H1 (cell line): ENCODE data around the gene THAP4. TPM values are rescaled to one million over a fixed set of nuclear protein-coding genes. Genes with fewer than 3 reads are reported as not detected.

Experiments used
- CTCF ChIA-PET: fragments of 300-600 bp; sonication (Branson Sonifier 250); formaldehyde crosslinking; loops from one replicate; lab custom pipeline; 2021; ENCODE audit not compliant: partially characterized antibody; lab: Charles Lee
- POLR2A ChIA-PET: fragments of 300-600 bp; sonication (Branson Sonifier 250); formaldehyde crosslinking; loops from one replicate; lab custom pipeline; 2021; ENCODE audit warnings: inconsistent platforms; ENCODE audit not compliant: partially characterized antibody; lab: Charles Lee
- DNase-seq, 2 experiments: peaks; one replicate each; pipeline versions ENCODE4 v3.0.0 to v3.0.0-alpha.2; 2010 to 2022; ENCODE audit warnings: low spot score in 2 of 2, low read depth in 1 of 2, mixed read lengths in 1 of 2
- FAIRE-seq: peaks from 2 replicates; lab custom pipeline; 2011; peaks lifted over from hg19 to GRCh38; lab: Jason Lieb, UNC
- H2AFZ ChIP-seq: 2 replicates; pipeline ENCODE4 v1.8.1; 2012; ENCODE audit warnings: low read length, inconsistent platforms
- H2AK5ac ChIP-seq: 2 replicates; pipeline ENCODE4 v1.6.1; 2013; ENCODE audit warnings: low read depth, low read length
- H2BK120ac ChIP-seq: replicated peaks from 2 replicates; pipeline ENCODE3; 2013; ENCODE audit warnings: low read depth, low read length, inconsistent platforms
- H2BK12ac ChIP-seq: 2 replicates; pipeline ENCODE4 v1.6.1; 2013; ENCODE audit warnings: low read depth, low read length
- H2BK15ac ChIP-seq: 2 replicates; pipeline ENCODE4 v1.6.1; 2013; ENCODE audit warnings: low read length
- H2BK20ac ChIP-seq: 2 replicates; pipeline ENCODE4 v1.6.1; 2013; ENCODE audit warnings: low read length
- H2BK5ac ChIP-seq: 2 replicates; pipeline ENCODE4 v1.6.1; 2013; ENCODE audit warnings: low read depth, low read length
- H3K14ac ChIP-seq: 2 replicates; pipeline ENCODE4 v1.6.1; 2013; ENCODE audit warnings: inconsistent platforms; ENCODE audit not compliant: insufficient read length
- H3K18ac ChIP-seq: 2 replicates; pipeline ENCODE4 v1.6.1; 2013; ENCODE audit warnings: low read length; ENCODE audit errors: extremely low read depth
- H3K23ac ChIP-seq: 2 replicates; pipeline ENCODE4 v1.6.1; 2013; ENCODE audit warnings: inconsistent platforms; ENCODE audit not compliant: insufficient read length
- H3K23me2 ChIP-seq: 2 replicates; pipeline ENCODE4 v1.6.1; 2013; ENCODE audit warnings: low read depth, low read length
- H3K27ac ChIP-seq: 2 replicates; pipeline ENCODE4 v1.6.1; 2011; ENCODE audit warnings: low read depth, low read length, inconsistent platforms
- H3K27me3 ChIP-seq, 4 experiments: replicated peaks in 1 of 4; 1 replicate in 1 of 4; 2 replicates in 3 of 4; pipeline versions ENCODE4 v1.6.1 to v1.8.1; 2011 to 2013; ENCODE audit warnings: low read length in 3 of 4, mild to moderate bottlenecking in 3 of 4, inconsistent platforms in 2 of 4, mixed read lengths in 2 of 4, moderate library complexity in 1 of 4; ENCODE audit not compliant: control insufficient read depth in 3 of 4, insufficient read depth in 3 of 4; ENCODE audit errors: extremely low read depth in 1 of 4
- H3K36me3 ChIP-seq, 4 experiments: 2 replicates each; pipeline versions ENCODE4 v1.6.1 to v1.8.1; 2011 to 2013; ENCODE audit warnings: mild to moderate bottlenecking in 4 of 4, low read length in 3 of 4, moderate library complexity in 2 of 4, control low read depth in 1 of 4, inconsistent platforms in 1 of 4; ENCODE audit not compliant: insufficient read depth in 4 of 4, control insufficient read depth in 2 of 4
- H3K4ac ChIP-seq: replicated peaks from 2 replicates; pipeline ENCODE3; 2013; ENCODE audit warnings: low read length, low read depth, mixed read lengths, inconsistent platforms; ENCODE audit not compliant: insufficient read length
- H3K4me1 ChIP-seq, 4 experiments: replicated peaks in 1 of 4; 1 replicate in 1 of 4; 2 replicates in 3 of 4; pipeline versions ENCODE4 v1.6.1 to v1.8.1; 2011 to 2013; ENCODE audit warnings: low read length in 3 of 4, inconsistent platforms in 2 of 4, mixed read lengths in 1 of 4; ENCODE audit not compliant: insufficient read depth in 4 of 4, control insufficient read depth in 3 of 4
- H3K4me2 ChIP-seq, 2 experiments: 2 replicates each; pipeline versions ENCODE4 v1.6.1 to v1.8.1; 2011 to 2013; ENCODE audit warnings: low read depth in 2 of 2, low read length in 2 of 2, control low read depth in 1 of 2, inconsistent platforms in 1 of 2, mild to moderate bottlenecking in 1 of 2; ENCODE audit not compliant: insufficient read depth in 1 of 2
- H3K4me3 ChIP-seq, 4 experiments: fragments of 200-600, 300-600 bp in 1 of 4; sonication (generic), shearing (Covaris generic), sonication (Bioruptor Twin) in 1 of 4; 2 replicates each; pipeline versions ENCODE4 v1.5.1 to v1.8.1; 2011 to 2016; ENCODE audit warnings: low read length in 4 of 4, low read depth in 3 of 4, control low read depth in 2 of 4, inconsistent platforms in 2 of 4, mild to moderate bottlenecking in 2 of 4, mixed read lengths in 1 of 4, moderate library complexity in 1 of 4; ENCODE audit not compliant: insufficient read depth in 2 of 4; ENCODE audit errors: extremely low read depth in 1 of 4
- H3K56ac ChIP-seq: replicated peaks from 2 replicates; pipeline ENCODE3; 2013; ENCODE audit warnings: low read depth, mild to moderate bottlenecking, mixed read lengths, low read length, inconsistent platforms; ENCODE audit not compliant: insufficient read length
- H3K79me1 ChIP-seq: 2 replicates; pipeline ENCODE4 v1.6.1; 2013; ENCODE audit warnings: low read depth, low read length, control low read depth
- H3K79me2 ChIP-seq, 2 experiments: 2 replicates each; pipeline versions ENCODE4 v1.6.1 to v1.8.1; 2012 to 2013; ENCODE audit warnings: low read length in 2 of 2, mild to moderate bottlenecking in 2 of 2, inconsistent platforms in 1 of 2; ENCODE audit not compliant: insufficient read depth in 2 of 2, control insufficient read depth in 1 of 2
- H3K9ac ChIP-seq, 4 experiments: replicated peaks in 1 of 4; 1 replicate in 1 of 4; 2 replicates in 3 of 4; pipeline versions ENCODE4 v1.6.1 to v1.8.1; 2011 to 2013; ENCODE audit warnings: low read depth in 3 of 4, low read length in 3 of 4, control low read depth in 2 of 4, mild to moderate bottlenecking in 2 of 4, moderate library complexity in 2 of 4, inconsistent platforms in 1 of 4; ENCODE audit errors: extremely low read depth in 1 of 4
- H3K9me3 ChIP-seq, 2 experiments: 2 replicates each; pipeline versions ENCODE4 v1.6.1 to v1.8.1; 2012 to 2013; ENCODE audit warnings: mild to moderate bottlenecking in 2 of 2, moderate library complexity in 2 of 2, control low read depth in 1 of 2, inconsistent platforms in 1 of 2, low read depth in 1 of 2, low read length in 1 of 2, mixed read lengths in 1 of 2; ENCODE audit not compliant: insufficient read depth in 2 of 2
- H4K20me1 ChIP-seq, 2 experiments: replicated peaks in 1 of 2; 2 replicates each; pipeline versions ENCODE3 to v1.8.1; 2011 to 2013; ENCODE audit warnings: inconsistent platforms in 2 of 2, low read length in 2 of 2, mild to moderate bottlenecking in 1 of 2; ENCODE audit not compliant: insufficient read depth in 2 of 2, control insufficient read depth in 1 of 2
- H4K5ac ChIP-seq: 2 replicates; pipeline ENCODE4 v1.6.1; 2013; ENCODE audit warnings: low read length, low read depth, mixed read lengths, inconsistent platforms; ENCODE audit not compliant: insufficient read length
- H4K8ac ChIP-seq: 2 replicates; pipeline ENCODE4 v1.8.0; 2013; ENCODE audit warnings: mild to moderate bottlenecking, moderate library complexity, low read length, inconsistent platforms; ENCODE audit not compliant: insufficient read depth; ENCODE audit errors: extremely low read depth
- H4K91ac ChIP-seq: replicated peaks from 2 replicates; pipeline ENCODE3; 2013; ENCODE audit warnings: low read length, mixed read lengths, inconsistent platforms; ENCODE audit not compliant: insufficient read length
- CTBP2 ChIP-seq: IDR thresholded peaks from 2 replicates; pipeline ENCODE4 v1.7.0; 2011; ENCODE audit warnings: borderline replicate concordance, mild to moderate bottlenecking, moderate library complexity, mixed read lengths, low read length; ENCODE audit not compliant: insufficient read depth, insufficient read length
- EGR1 ChIP-seq: IDR thresholded peaks from 2 replicates; pipeline ENCODE4 v1.6.1; 2011; ENCODE audit warnings: low read depth, low read length, borderline replicate concordance
- GABPA ChIP-seq: IDR thresholded peaks from 2 replicates; pipeline ENCODE4 v1.6.1; 2011; ENCODE audit warnings: mild to moderate bottlenecking, low read length, moderate library complexity, borderline replicate concordance; ENCODE audit not compliant: insufficient read depth
- JUND ChIP-seq: IDR thresholded peaks from 2 replicates; pipeline ENCODE4 v1.6.1; 2011; ENCODE audit warnings: mild to moderate bottlenecking, improper control_type of control experiment, low read length
- NANOG ChIP-seq: IDR thresholded peaks from 2 replicates; pipeline ENCODE4 v1.6.1; 2011; ENCODE audit warnings: low read length, low read depth, mild to moderate bottlenecking, inconsistent platforms; ENCODE audit not compliant: insufficient read depth, poor library complexity, severe bottlenecking
- NRF1 ChIP-seq: IDR thresholded peaks from 2 replicates; pipeline ENCODE4 v1.6.1; 2011; ENCODE audit warnings: mild to moderate bottlenecking, low read depth, low read length, improper control_type of control experiment
- RAD21 ChIP-seq, 2 experiments: IDR thresholded peaks in 1 of 2; conservative IDR thresholded peaks in 1 of 2; 2 replicates each; pipeline ENCODE4 v1.6.1; 2011; ENCODE audit warnings: low read depth in 2 of 2, low read length in 2 of 2, improper control_type of control experiment in 1 of 2, inconsistent platforms in 1 of 2, mild to moderate bottlenecking in 1 of 2, moderate library complexity in 1 of 2
- RNF2 ChIP-seq: fragments of 200-900, 300-1000 bp; sonication (generic); IDR thresholded peaks from 2 replicates; pipeline ENCODE4 v1.7.1; 2016; ENCODE audit warnings: borderline replicate concordance, low read depth, mild to moderate bottlenecking, antibody characterized with exemption, low read length; ENCODE audit not compliant: poor library complexity, severe bottlenecking; ENCODE audit errors: missing control alignments
- WGBS, 2 experiments: shearing (Covaris generic) in 1 of 2; methylation state at CpG; one replicate each; pipeline versions ENCODE4 v1.1.6 to v1.1.7; 2013 to 2015; ENCODE audit warnings: low lambda C conversion rate in 2 of 2, mixed read lengths in 2 of 2, inconsistent platforms in 1 of 2, low coverage in 1 of 2, missing lambda C conversion rate in 1 of 2; ENCODE audit not compliant: insufficient replicate concordance in 2 of 2, insufficient coverage in 1 of 2, insufficient read length in 1 of 2; ENCODE audit errors: extremely low coverage in 1 of 2, missing lambda C conversion rate in 1 of 2; 5-methylcytosine and 5-hydroxymethylcytosine counted together
- polyA plus RNA-seq, 7 experiments: library from polyadenylated mRNA; depleted of rRNA in 3 of 7; stranded (reverse) in 5 of 7; unstranded in 2 of 7; fragments of >200 nt in 5 of 7; fragments of 200-250 nt in 2 of 7; gene quantifications; 1 replicate in 5 of 7; 2 replicates in 1 of 7; 4 replicates in 1 of 7; pipeline versions ENCODE4 v1.2.1 to v1.2.3, GENCODE V29; 2011 to 2013; ENCODE audit warnings: missing spikeins in 2 of 7, mixed read lengths in 2 of 7
- total RNA-seq: library from RNA; stranded (reverse); fragmentation: NEBNext Ultra II Directional; extraction: Animal tissue kit (Norgen Biotek cat#: 25700); gene quantifications from 2 replicates; pipeline ENCODE4 v1.2.1, GENCODE V29; 2021
- TF ChIP-seq, protein P1 (sequence below), 3 experiments: IDR thresholded peaks; 1 replicate in 2 of 3; 2 replicates in 1 of 3; pipeline versions ENCODE4 v1.5.1 to v1.6.1; 2011; ENCODE audit warnings: low read length in 3 of 3, mild to moderate bottlenecking in 3 of 3, inconsistent platforms in 2 of 3, low read depth in 1 of 3, moderate library complexity in 1 of 3; ENCODE audit not compliant: insufficient read depth in 1 of 3; ENCODE audit errors: control extremely low read depth in 1 of 3

THAP4 gene
- total and polyA plus RNA-seq, 2 of the 8 experiments (the other 6 are each of a cell fraction or from before 2014, with no cell fraction given): 78.9 to 83.6 TPM

DNA sequence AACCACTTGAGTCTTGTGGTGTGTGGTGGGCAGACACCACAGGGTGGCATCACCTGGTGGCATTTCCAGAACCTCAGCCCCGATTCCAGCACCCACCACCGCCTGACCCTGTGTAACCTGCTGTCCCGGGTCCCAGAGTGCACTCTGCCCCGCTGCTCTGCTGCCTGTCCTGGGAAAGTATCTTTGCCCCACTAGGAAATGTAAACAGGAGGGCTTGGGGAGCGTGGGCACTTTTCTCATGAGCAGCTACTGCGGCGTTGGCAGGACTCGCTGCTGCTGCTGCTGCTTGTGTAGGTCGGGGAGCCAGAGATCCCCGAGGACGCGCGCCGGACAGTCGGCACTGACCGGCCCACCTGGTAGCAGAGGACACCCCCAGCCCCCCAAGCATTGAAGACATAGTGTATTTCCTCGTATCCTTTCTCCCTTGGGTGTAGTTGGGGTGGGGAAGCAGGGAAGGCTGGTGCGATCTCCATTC lies 36.3 kb upstream of the THAP4 start:
- CTCF ChIA-PET: interaction anchor here (0.6 to 1.3 kb wide), 3 partner anchors 10 to 123 kb away, joined by 3 to 4 read pairs (median 3); no protein-coding TSS in a partner anchor
- H3K27me3 ChIP-seq: no peaks in the 10 kb centered on the region
- H3K4me1 ChIP-seq: no peaks in the 10 kb centered on the region
- no peak overlapping the region for H2BK15ac ChIP-seq
- H3K79me1 ChIP-seq: no peaks in the 10 kb centered on the region; the same call in 1 of the 2 replicates
- POLR2A ChIA-PET: interaction anchor here (1.1 to 6.8 kb wide), 3 partner anchors 13 to 48 kb away, joined by 3 to 60 read pairs (median 6); partner anchors contain the start of gene DTYMK
- peak overlapping the region; percentile 28; the same call in 1 of the 2 replicates for H4K8ac ChIP-seq
- no peak overlapping the region for H2BK12ac ChIP-seq
- no peak overlapping the region for H3K4me3 ChIP-seq
- no peaks in the 10 kb centered on the region for H3K79me2 ChIP-seq
- no peak overlapping the region for H2AFZ ChIP-seq
- H3K4ac ChIP-seq: no peak overlapping the region
- H3K4me2 ChIP-seq: no peak overlapping the region
- H3K27ac ChIP-seq: no peak overlapping the region
- no peak overlapping the region for H4K91ac ChIP-seq
- H2BK5ac ChIP-seq: no peak overlapping the region
- no peak overlapping the region for H3K18ac ChIP-seq
- H2BK120ac ChIP-seq: no peak overlapping the region
- no peak overlapping the region for H3K14ac ChIP-seq
- H2BK20ac ChIP-seq: no peak overlapping the region
- H4K5ac ChIP-seq: no peak overlapping the region
- no peak for DNase-seq
- no peak overlapping the region for H2AK5ac ChIP-seq
- H3K9ac ChIP-seq: no peak overlapping the region
- H4K20me1 ChIP-seq: peaks cover 2 to 14% of the 10 kb centered on the region in 2 experiments
- H3K56ac ChIP-seq: no peak overlapping the region
- no peak for FAIRE-seq
- 88% methylated on average over 18 of the region's 18 CpGs; no CpG with 5 or more reads in 1 of the 2 experiments for WGBS, 2 experiments
- no peak overlapping the region for H3K23ac ChIP-seq
- no peaks in the 10 kb centered on the region for H3K23me2 ChIP-seq
- H3K36me3 ChIP-seq: peaks cover 7 to 41% (median 31%) of the 10 kb centered on the region in 4 experiments
- no peaks in the 10 kb centered on the region for H3K9me3 ChIP-seq
- no peak for TF ChIP-seq CTBP2
- TF ChIP-seq RNF2: no peak
- no peak for TF ChIP-seq JUND
- TF ChIP-seq NANOG: no peak
- TF ChIP-seq RAD21 (IDR thresholded peaks at IDR 0.05 in 1 of 2, conservative IDR thresholded peaks at IDR 0.05 in 1 of 2; ENCODE audit: low read depth in 2 of 2, low read length in 2 of 2): no peak
- TF ChIP-seq NRF1: no peak
- no peak for TF ChIP-seq EGR1
- TF ChIP-seq GABPA: no peak
- TF ChIP-seq, protein P1, sequence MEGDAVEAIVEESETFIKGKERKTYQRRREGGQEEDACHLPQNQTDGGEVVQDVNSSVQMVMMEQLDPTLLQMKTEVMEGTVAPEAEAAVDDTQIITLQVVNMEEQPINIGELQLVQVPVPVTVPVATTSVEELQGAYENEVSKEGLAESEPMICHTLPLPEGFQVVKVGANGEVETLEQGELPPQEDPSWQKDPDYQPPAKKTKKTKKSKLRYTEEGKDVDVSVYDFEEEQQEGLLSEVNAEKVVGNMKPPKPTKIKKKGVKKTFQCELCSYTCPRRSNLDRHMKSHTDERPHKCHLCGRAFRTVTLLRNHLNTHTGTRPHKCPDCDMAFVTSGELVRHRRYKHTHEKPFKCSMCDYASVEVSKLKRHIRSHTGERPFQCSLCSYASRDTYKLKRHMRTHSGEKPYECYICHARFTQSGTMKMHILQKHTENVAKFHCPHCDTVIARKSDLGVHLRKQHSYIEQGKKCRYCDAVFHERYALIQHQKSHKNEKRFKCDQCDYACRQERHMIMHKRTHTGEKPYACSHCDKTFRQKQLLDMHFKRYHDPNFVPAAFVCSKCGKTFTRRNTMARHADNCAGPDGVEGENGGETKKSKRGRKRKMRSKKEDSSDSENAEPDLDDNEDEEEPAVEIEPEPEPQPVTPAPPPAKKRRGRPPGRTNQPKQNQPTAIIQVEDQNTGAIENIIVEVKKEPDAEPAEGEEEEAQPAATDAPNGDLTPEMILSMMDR (IDR thresholded peaks at IDR 0.05; ENCODE audit: control extremely low read depth in 1 of 3, insufficient read depth in 1 of 3, low read depth in 1 of 3, low read length in 3 of 3): no peak
